Ovary (tissue), 9 donors: ENCODE data around the gene ARHGAP22. TPM values are rescaled to one million over a fixed set of nuclear protein-coding genes. Genes with fewer than 3 reads are reported as not detected.
A peak's percentile ranks its signal among the peaks of the same experiment; 100 is the strongest.

Source experiments
- DNase-seq, 5 donors: peaks; one replicate each; pipeline ENCODE4 v3.0.0-alpha.2; 2019 to 2020
- H3K27ac ChIP-seq, 2 donors: fragments of 200-600 bp; one replicate each; pipeline versions ENCODE4 v1.5.1 to v1.8.0; 2019 to 2022
- H3K27me3 ChIP-seq: fragments of 200-600 bp; one replicate; pipeline ENCODE4 v1.8.0; 2022
- H3K36me3 ChIP-seq: fragments of 200-600 bp; sonication (generic); one replicate; pipeline ENCODE4 v1.5.1; 2019
- H3K4me1 ChIP-seq: one replicate; pipeline ENCODE4 v1.8.1; 2013; ENCODE audit warnings: mild to moderate bottlenecking, moderate library complexity; ENCODE audit not compliant: insufficient read depth
- H3K4me3 ChIP-seq: fragments of 200-600 bp; sonication (generic); one replicate; pipeline ENCODE4 v1.5.1; 2017
- H3K9me3 ChIP-seq, 2 donors: fragments of 200-600 bp in 1 of 2; sonication (generic) in 1 of 2; one replicate each; pipeline versions ENCODE4 v1.5.1 to v1.8.1; 2013 to 2019; ENCODE audit warnings: mild to moderate bottlenecking in 1 of 2, moderate library complexity in 1 of 2
- EP300 ChIP-seq: sonication (generic); formaldehyde crosslinking; IDR thresholded peaks from one replicate; pipeline ENCODE4 v1.6.1; 2017; ENCODE audit warnings: antibody characterized with exemption
- POLR2A ChIP-seq: fragments of 450-650 bp; IDR thresholded peaks from one replicate; pipeline ENCODE4 v1.6.1; 2017; ENCODE audit warnings: antibody characterized with exemption, mild to moderate bottlenecking, moderate library complexity
- WGBS, 3 donors: extraction: QIAGEN DNeasy Blood & Tissue Kit in 1 of 3; methylation state at CpG; one replicate each; pipeline versions ENCODE4 v1.1.5 to v1.1.7; 2013 to 2017; 5-methylcytosine and 5-hydroxymethylcytosine counted together
- intact Hi-C, 4 donors: fragments of 100-400 bp; cut with DNase I; formaldehyde crosslinking; loops; one replicate each; pipeline versions ENCODE4 v1.11.0 to v1.15.1; 2022 to 2023
- polyA plus RNA-seq, 2 donors: library from polyadenylated mRNA; stranded (reverse); fragments of 200-250 nt in 1 of 2; fragments of 350-450 nt in 1 of 2; fragmentation: Illumina TruSeq in 1 of 2; extraction: RNeasy Lipid Tissue Mini Kit (QIAGEN cat#74804) in 1 of 2; gene quantifications; one replicate each; pipeline ENCODE4 v1.2.3, GENCODE V29; 2013 to 2014
- total RNA-seq, 7 donors: library from RNA; depleted of rRNA in 2 of 7; stranded (reverse); fragments of >200 nt in 2 of 7; fragmentation: NEBNext Ultra II Directional in 3 of 7; extraction: Animal tissue kit (Norgen Biotek cat#: 25700) in 3 of 7; gene quantifications; one replicate each; pipeline versions ENCODE4 v1.1.0 to v1.2.4, GENCODE V29; 2016 to 2023
- TF ChIP-seq, protein P1 (sequence below), 3 donors: fragments of 450-650 bp in 2 of 3; fragments of 200-600 bp in 1 of 3; IDR thresholded peaks; one replicate each; pipeline versions ENCODE4 v1.5.1 to v1.8.0; 2016 to 2022; ENCODE audit warnings: antibody characterized with exemption in 3 of 3, mild to moderate bottlenecking in 1 of 3
- donor health status: DM: no; HTN: no; CAD: no; lungs with moderate emphysema.
- donor health status: DM: no; HTN: no; CAD: no.
- donor health status: Bipolar disorder and iron deficiency.
- donor health status: DM: yes; HTN: yes; CAD: no.
- donor health status: DM: no; HTN: no; CAD: no.
- donor health status: DM: yes; HTN: yes; CAD: no.

The ARHGAP22 gene
- total and polyA plus RNA-seq, 9 donors = 3.9 to 14.3 (median 5.7) TPM

DNA sequence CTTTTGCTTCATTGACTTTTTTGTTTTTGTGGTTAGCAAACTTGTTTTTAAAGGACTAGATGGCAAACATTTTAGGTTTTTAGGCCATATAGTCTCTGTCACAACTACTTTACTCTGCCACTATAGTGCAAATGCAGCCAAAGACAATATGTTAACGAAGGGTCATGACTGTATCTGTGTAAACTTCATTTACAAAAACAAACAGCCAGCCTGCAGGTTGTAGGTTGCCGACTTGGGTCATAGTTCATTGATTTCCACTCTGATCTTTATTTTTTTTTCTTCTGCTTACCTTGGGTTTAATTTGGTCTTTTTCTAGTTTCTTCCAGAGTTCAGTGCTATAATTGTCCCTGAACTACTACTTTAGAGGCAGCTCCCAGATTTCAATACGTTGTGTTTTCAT lies 120.0 kb downstream of the ARHGAP22 start:
- WGBS, 3 donors = 93 to 95% (median 95%) methylated on average over 3 of the region's 3 CpGs
- Histone ChIP-seq H3K9me3 (no peaks in the 10 kb centered on the region), H3K4me3 (no peak overlapping the region), H3K4me1 (no peaks in the 10 kb centered on the region), H3K36me3 (no peaks in the 10 kb centered on the region), H3K27me3 (no peaks in the 10 kb centered on the region), H3K27ac (no peak overlapping the region)
- DNase-seq = no peak
- intact Hi-C loops = no loop called here
- no peak for TF ChIP-seq POLR2A
- TF ChIP-seq EP300 = no peak
- TF ChIP-seq, protein P1, sequence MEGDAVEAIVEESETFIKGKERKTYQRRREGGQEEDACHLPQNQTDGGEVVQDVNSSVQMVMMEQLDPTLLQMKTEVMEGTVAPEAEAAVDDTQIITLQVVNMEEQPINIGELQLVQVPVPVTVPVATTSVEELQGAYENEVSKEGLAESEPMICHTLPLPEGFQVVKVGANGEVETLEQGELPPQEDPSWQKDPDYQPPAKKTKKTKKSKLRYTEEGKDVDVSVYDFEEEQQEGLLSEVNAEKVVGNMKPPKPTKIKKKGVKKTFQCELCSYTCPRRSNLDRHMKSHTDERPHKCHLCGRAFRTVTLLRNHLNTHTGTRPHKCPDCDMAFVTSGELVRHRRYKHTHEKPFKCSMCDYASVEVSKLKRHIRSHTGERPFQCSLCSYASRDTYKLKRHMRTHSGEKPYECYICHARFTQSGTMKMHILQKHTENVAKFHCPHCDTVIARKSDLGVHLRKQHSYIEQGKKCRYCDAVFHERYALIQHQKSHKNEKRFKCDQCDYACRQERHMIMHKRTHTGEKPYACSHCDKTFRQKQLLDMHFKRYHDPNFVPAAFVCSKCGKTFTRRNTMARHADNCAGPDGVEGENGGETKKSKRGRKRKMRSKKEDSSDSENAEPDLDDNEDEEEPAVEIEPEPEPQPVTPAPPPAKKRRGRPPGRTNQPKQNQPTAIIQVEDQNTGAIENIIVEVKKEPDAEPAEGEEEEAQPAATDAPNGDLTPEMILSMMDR (IDR thresholded peaks at IDR 0.05) = no peak

DNA sequence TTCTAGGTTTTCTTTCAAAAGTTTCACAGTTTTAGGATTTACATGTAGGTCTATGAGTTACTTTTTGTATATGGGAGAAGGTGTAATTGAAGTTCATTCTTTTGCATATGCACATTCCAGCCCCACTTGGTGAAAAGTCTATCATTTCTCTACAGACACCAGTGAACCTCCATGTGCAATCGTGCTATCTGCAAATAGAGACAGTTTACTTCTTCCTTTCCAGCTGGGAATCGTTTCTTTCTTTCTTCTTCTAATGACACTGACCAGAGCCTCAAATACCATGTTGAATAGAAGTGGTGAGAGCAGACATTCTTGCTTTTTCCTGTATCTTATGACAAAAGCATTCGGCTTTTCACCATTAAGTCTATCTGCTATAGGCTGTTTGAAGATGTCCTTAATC lies 122.7 kb downstream of the ARHGAP22 start:
- WGBS, 3 donors = 68 to 79% (median 75%) methylated on average over 3 of the region's 3 CpGs
- TF ChIP-seq EP300 = no peak
- TF ChIP-seq, protein P1 (IDR thresholded peaks at IDR 0.05) = no peak
- TF ChIP-seq POLR2A = no peak
- intact Hi-C loops = no loop called here
- no peak for DNase-seq
- Histone ChIP-seq H3K4me1 (no peaks in the 10 kb centered on the region), H3K27me3 (no peaks in the 10 kb centered on the region), H3K4me3 (no peak overlapping the region), H3K36me3 (no peaks in the 10 kb centered on the region), H3K27ac (no peak overlapping the region), H3K9me3 (no peaks in the 10 kb centered on the region)

DNA sequence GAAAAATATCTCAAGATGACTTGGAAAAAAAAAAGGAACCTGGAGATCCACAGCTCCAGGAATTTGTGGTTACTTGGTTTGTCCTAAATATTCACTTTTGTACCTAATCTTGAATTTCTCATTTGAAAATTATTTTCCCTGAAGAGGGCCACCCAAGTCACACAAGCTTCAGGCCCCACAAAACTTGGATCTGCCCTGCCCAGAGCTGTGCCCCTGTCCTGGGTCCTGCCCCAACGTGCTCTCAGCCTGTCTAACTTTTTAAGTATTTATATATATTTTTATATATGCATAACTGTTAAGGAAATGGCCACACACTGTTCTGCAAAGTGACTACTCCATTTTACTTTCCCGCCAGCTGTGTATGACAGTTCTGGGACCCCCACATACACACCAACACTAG lies 123.5 kb downstream of the ARHGAP22 start:
- TF ChIP-seq, protein P1 (IDR thresholded peaks at IDR 0.05) = no peak
- no peak for TF ChIP-seq POLR2A
- TF ChIP-seq EP300 = no peak
- intact Hi-C loops = no loop called here
- Histone ChIP-seq H3K4me1 (no peaks in the 10 kb centered on the region), H3K36me3 (no peaks in the 10 kb centered on the region), H3K4me3 (no peak overlapping the region), H3K27ac (no peak overlapping the region), H3K9me3 (no peaks in the 10 kb centered on the region), H3K27me3 (no peaks in the 10 kb centered on the region)
- WGBS, 3 donors = 86 to 94% (median 90%) methylated on average over 2 of the region's 2 CpGs
- DNase-seq = no peak

DNA sequence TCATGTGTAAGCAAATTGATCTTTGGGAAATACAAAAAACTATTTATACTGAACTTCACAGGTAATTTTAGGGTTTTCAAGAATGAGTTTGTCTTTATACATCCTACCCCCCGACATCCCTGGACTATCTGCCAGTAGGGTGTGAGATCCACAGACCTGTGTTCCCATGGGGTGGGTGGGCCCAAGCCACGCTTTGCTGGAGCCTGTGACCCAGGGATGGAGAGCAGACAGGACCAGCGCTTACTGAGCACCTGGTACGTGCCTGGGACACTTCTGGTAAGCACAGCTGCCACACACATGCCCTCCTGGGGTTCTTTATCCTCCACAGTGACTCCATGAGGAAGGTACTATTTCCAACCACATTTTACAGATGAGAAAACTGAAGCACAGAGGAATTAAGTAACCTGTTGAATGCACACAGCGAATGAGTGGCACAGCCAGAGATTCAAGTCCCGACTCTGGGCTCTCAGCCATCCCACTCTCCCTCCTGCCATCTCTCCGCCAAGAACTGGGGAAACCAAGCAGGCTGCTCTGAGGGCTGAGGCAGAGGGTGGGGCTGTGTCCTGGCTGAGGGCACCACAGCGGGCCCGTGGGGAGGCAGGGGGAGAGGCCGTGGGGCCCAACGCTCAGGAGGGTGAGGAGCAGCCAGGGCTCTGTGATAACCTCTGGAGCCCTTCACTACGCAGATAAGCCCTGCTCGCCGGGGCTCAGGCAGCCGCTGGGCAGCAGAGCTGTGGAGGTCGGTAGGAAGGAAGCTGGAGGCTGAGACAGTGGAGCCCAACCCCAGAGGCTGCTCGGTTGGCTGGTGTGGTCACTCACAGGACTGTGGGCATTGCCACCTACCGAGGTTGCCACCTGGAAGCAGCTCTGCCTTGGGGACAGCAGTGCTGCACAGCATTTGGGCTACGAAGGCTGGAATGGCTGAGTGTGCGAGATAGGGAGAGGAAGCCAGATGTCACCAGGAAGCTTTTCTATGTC lies 124.2 kb downstream of the ARHGAP22 start:
- Histone ChIP-seq H3K9me3 (no peaks in the 10 kb centered on the region), H3K27me3 (no peaks in the 10 kb centered on the region), H3K27ac (no peak overlapping the region), H3K4me1 (no peaks in the 10 kb centered on the region), H3K4me3 (no peak overlapping the region), H3K36me3 (no peaks in the 10 kb centered on the region)
- intact Hi-C loops = no loop called here
- no peak for TF ChIP-seq EP300
- TF ChIP-seq POLR2A = no peak
- TF ChIP-seq, protein P1 (IDR thresholded peaks at IDR 0.05) = no peak
- 74 to 80% (median 77%) methylated on average over 19 to 20 of the region's 20 CpGs for WGBS, 3 donors
- peak in 1 of 5 donors; percentile 16 for DNase-seq
